Erythroblast (primary cell): ENCODE data around the gene GAREM1.

Experiments
- GATA1 ChIP-seq: IDR thresholded peaks from 2 replicates; pipeline ENCODE4 v1.6.1; 2011; ENCODE audit warnings: low read depth, mild to moderate bottlenecking, control low read depth, low read length, moderate library complexity
- POLR2A ChIP-seq: IDR thresholded peaks from 2 replicates; pipeline ENCODE4 v1.6.1; 2011; ENCODE audit warnings: mild to moderate bottlenecking, low read length

GRCh38 chr18:32482117-32482516 lies 11.4 kb upstream of the GAREM1 start:
- TF ChIP-seq POLR2A (no peak), GATA1 (no peak)
